GM18526 (cell line): ENCODE results near the gene ANTKMT.

Experiments used
- POLR2A ChIP-seq: IDR thresholded peaks from 3 replicates; pipeline ENCODE4 v1.6.1; 2011; ENCODE audit not compliant: insufficient read length; ENCODE audit errors: extremely low read depth

The ANTKMT gene

GRCh38 chr16:720990-721764 is at the start of gene ANTKMT:
ANTKMT (plus strand) TSS chr16:721146; CDS start chr16:721275, 129 bp downstream.
- peak; percentile 96 for TF ChIP-seq POLR2A

GRCh38 chr16:671353-672131 is 49.4 kb upstream of the ANTKMT start:
- TF ChIP-seq POLR2A, result no peak

- TF ChIP-seq POLR2A, result no peak
Observed at GRCh38 chr16:672371-672770, 48.6 kb upstream of the ANTKMT start.

- no peak for TF ChIP-seq POLR2A
Observed at GRCh38 chr16:672851-673250, 48.1 kb upstream of the ANTKMT start.

- no peak for TF ChIP-seq POLR2A
Observed at GRCh38 chr16:673399-673991, 47.5 kb upstream of the ANTKMT start.

- no peak for TF ChIP-seq POLR2A
Observed at GRCh38 chr16:674214-674881, 46.6 kb upstream of the ANTKMT start.

- no peak for TF ChIP-seq POLR2A
Observed at GRCh38 chr16:674968-675883, 45.7 kb upstream of the ANTKMT start, which contains the start of gene RHBDL1. RHBDL1 (plus strand) TSS chr16:675671; CDS start chr16:675791, 120 bp downstream.

GRCh38 chr16:675884-676564 is 44.9 kb upstream of the ANTKMT start:
- no peak for TF ChIP-seq POLR2A

- TF ChIP-seq POLR2A, result no peak
Observed at GRCh38 chr16:676565-676902, 44.4 kb upstream of the ANTKMT start.

GRCh38 chr16:676913-677312 is 44.0 kb upstream of the ANTKMT start:
- TF ChIP-seq POLR2A, result no peak

- no peak for TF ChIP-seq POLR2A
Observed at GRCh38 chr16:677316-678190, 43.4 kb upstream of the ANTKMT start.

- no peak for TF ChIP-seq POLR2A
Observed at GRCh38 chr16:678209-678857, 42.6 kb upstream of the ANTKMT start.
